COR-L47 (cell line): Measurements from ENCODE around the gene AMY2A.
"Not testable (repeated sequence)": the region's sequence is repeated elsewhere in the genome, so short reads cannot be mapped to it uniquely, and the experiment has no call there.

Experiments
- DNase-seq: peaks from one replicate; lab custom pipeline; 2025; lab: John Stamatoyannopoulos, UW

The AMY2A gene

DNA sequence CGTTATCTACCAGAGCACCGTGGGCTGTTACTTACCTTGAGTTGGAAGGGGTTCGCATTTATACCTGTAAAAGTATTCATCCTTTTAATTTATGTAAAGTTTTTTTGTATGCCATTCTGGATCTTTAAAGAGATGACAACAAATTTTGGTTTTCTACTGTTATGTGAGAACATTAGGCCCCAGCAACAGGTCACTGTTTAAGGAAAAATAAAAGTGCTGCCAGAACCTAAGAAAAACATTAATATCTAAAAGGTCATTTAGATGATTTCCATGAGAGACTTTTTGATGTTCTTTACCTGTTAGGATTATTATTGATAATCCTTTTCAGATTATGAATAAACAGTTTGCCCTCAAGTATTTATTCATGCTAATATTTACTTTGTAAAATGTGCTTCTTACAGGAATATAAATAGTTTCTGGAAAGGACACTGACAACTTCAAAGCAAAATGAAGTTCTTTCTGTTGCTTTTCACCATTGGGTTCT is at the start of gene AMY2A:
Gene AMY2A, plus strand, starts transcription at position 434 of the 484 bp plus-strand sequence. Its CDS starts 14 bp downstream, at position 448.
- not testable (repeated sequence) for DNase-seq

DNA sequence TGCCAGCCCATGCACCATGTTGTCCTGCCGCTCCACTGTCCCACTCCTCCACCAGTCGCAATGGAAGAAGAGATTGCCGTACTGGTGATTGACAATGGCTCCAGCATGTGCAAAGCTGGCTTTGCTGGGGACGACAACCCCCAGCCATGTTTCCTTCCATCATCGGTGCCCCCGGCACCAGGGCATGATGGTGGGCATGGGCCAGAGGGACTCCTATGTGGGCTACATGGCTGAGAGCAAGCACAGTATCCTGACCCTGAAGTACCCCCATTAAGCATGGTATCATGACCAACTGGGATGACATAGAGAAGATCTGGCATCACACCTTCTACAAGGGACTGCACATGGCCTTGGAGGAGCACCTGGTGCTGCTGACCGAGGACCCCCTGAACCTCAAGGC is 47.7 kb upstream of the AMY2A start:
- DNase-seq: no peak

DNA sequence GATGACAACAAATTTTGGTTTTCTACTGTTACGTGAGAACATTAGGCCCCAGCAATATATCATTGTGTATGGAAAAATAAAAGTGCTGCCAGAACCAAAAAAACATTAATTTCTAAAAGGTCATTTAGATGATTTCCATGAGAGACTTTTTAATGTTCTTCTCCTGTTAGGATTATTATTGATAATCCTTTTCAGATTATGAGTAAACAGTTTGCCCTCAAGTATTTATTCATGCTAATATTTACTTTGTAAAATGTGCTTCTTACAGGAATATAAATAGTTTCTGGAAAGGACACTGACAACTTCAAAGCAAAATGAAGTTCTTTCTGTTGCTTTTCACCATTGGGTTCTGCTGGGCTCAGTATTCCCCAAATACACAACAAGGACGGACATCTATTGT is 45.9 kb upstream of the AMY2A start, which contains the start of gene AMY2B:
Gene AMY2B, plus strand, starts transcription at position 301 of the 400 bp plus-strand sequence. Its CDS starts 14 bp downstream, at position 315.
- DNase-seq: not testable (repeated sequence)

DNA sequence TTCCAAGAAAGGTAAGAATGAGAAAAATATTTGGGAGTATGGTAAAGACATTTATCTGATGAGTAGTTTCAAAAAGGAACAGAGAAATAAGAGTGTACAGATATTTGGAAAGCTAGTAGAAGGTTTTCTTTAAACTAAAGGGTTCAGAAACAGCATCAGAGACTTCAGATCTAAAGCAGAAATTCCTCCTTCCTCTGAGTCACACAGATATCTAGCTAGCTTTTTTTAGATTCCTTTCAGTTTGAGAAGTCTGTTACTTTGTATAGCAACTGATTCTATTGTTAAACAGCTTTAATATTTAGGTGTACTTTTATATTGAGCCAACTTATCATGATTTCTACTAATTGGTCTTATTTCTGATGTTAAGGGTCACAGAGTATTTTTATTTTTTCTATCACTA is 41.2 kb upstream of the AMY2A start:
- DNase-seq: no peak

DNA sequence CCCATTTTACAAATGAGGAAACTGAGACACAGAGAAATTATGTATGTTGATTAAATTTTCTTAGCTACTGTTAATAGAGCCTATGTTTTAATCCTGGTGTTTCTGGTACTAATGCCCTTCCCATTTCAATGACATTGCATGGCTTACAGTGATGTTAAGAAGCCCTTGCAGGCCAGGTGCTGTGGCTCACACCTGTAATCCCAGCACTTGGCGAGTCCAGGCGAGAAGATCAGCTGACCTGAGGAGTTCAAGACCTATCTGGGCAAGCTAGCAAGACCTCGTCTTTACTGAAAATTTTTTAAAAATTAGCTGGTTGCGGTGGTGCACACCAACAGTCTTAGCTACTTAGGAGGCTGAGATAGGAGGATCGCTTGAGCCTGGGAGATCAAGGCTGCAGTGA is 40.4 kb upstream of the AMY2A start:
- not testable (repeated sequence) for DNase-seq

DNA sequence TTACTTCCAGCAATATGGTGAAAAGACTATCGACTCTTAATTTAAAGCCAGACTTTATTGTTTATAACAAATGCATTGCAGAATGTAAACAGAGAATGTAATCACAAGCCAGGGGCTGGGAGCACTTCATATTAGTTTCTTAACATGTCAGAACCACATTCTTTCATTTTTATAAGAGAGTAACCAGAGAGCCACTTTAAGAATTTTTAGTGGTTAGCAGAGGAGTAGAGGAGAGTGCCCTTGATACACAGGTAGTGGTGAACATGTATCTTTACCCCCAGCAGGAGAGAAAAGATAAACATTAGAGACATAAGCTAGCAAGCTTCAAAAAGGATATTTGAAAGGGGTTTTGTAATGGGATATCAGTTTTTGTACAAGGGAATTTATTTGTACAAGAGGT is 34.8 kb upstream of the AMY2A start:
- DNase-seq: no peak

DNA sequence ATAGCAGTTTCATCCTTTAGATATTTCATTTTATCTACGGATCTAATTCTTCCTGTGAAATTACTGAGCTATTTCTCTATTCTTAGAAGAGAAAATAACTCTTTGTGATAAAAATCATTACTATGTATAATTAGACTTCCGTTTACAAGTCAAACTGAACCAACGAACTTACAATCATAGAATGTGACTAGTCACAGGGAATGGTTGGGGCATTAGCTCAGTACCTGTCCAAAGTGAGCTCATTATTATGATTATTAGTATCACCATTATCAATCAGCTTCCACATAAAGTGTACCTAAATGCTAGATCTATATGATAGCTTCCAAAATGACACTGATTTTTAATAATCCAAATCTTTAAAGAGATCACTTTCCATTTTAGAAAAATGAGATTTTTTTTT is 33.3 kb upstream of the AMY2A start:
- DNase-seq: no peak

DNA sequence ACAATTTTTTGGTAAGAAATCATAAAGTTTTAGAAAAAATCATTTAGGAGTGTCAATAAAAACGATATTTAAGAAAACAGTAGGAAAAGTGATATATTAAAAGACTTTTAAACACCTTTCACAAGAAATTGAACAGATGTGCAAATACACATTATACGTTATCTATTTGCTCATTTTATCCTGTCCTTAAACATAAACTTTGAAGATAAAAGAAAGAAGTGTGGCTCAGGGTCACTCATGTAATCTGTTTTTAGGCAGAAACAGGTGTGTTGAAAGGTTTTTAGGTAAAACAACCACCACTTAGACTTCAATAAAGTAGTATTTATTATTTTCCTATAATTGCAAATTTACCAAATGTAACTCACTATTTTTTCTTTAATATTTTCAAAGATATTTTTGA is 32.7 kb upstream of the AMY2A start:
- DNase-seq: no peak

DNA sequence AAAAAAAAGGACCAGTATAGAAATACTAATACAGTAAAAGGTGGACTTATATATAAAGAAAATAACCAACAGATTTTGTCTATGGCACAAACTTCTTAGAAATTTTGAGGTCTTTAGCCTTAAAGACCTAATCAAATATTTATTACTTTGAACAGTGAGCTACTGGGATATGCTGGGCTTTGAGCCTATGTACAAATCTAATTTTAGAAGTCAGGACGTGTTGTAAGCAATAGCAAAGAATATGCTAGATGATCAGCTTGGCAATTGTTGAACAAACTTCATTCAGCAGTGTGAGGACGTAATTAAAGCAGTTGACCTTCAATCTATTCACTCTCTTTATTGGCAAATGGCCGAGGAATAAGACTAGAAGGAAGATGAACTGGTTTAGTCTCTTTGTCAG is 14.5 kb upstream of the AMY2A start:
- not testable (repeated sequence) for DNase-seq

DNA sequence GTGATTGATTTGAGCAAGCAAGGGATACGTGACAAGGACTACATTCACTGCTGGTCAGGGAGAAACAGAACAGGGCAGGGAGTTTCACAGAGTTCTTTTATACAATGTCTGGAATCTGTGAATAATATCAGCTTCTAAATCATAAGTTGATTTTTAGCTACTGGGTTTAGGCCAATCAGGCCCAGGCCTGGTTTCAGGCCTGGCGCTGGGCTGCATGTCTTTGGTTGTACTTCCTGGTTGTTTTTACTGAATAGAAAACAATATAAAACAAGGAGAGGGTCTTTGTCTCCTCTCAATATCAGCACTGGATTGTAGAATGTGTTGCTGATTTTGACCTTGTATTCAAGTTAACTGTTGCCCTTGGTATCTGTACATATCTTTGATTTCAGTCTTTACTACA is 865 bp upstream of the AMY2A start:
- no peak for DNase-seq

DNA sequence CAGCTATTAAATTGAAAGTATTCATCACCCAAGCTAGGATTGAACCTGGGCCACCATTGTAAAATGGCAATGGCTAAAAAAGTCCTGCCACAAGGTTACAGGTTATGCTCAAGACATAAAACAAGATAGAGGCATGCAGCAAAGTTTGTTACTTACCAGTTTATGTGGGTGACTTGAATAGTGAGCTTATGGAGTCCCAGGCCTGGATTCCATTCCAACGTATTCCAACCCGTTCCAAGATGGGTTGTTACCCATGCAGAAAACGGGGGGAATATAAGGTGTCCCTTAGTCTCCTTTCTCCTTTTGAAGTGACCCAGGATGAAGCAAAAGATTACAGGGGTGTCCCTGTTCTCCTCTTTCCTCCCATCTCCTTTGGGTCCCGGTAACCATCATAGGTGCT is 10.2 kb downstream of the AMY2A start:
- DNase-seq: not testable (repeated sequence)

DNA sequence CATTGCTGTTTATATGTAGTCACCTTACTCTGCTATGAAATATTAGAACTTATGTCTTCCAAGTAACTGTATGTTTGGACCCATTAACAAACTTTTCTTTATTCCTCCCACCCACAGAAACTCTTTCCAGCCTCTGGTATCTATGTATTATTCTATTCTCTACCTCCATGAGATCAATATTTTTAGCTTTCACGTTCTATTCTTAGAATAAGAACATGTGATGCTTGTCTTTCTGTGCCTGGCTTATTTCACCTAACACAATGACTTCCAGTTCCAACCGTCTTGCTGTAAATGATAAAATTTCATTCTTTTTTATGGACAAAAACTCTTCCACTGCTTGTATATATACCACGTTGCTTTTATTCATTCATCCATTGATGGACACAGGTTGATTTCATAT is 24.0 kb downstream of the AMY2A start:
- not testable (repeated sequence) for DNase-seq

DNA sequence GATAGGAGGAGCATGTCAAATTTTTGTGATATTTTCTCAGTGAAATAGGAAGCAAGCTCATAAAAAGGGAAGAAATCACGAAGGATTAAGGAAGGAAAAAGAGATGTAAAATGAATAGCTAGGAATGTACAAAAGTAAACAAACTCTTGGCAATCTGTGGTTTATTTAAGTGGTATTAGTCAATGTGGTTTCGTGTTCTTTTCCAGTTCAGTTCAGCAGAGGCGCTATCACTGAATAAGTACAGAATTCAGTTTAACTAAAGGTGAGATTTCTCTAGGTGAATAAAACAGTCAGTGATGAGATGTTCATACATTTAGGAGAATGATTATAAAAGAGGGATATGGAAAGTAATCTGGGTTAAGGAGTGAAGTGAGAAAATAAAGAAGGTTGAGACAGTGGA is 26.7 kb downstream of the AMY2A start:
- not testable (repeated sequence) for DNase-seq

DNA sequence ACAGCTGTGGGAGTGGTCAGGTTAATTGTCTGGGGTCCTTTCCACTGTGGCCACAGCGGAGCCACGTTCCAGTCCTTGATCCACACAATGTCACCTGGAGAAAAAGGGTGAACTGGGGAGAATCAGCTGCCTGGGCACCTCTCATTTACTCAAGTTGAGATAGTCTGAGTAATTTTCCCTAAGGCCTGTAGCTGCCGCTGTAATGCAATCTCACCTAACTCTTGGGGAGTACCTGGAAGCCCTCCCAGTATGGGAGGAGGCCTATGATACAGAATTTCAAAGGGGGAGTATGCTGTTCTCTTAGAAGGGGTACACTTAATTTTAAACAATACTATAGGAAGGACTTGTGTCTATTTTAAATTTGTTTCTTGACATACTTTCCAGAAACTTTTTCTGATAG is 33.1 kb downstream of the AMY2A start:
- not testable (repeated sequence) for DNase-seq

DNA sequence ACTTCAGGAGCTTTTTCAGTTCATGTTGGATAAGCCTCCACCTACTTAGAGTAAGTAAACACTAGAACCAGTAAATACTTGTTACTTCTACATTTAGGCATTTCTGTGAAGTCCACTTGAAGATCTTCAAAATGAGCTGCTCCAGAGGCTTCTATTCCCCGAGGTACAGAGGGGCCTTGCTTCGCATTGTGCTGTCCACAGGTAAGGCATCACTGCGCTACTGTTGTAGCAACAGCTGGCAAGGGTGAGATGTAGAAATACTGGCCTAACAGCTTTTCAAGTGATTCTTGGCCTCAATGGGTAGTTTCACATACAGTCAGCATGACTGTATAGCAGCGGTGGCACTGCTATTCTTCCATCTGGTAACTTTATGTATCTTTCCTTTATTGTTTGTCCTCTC is 33.7 kb downstream of the AMY2A start:
- not testable (repeated sequence) for DNase-seq

DNA sequence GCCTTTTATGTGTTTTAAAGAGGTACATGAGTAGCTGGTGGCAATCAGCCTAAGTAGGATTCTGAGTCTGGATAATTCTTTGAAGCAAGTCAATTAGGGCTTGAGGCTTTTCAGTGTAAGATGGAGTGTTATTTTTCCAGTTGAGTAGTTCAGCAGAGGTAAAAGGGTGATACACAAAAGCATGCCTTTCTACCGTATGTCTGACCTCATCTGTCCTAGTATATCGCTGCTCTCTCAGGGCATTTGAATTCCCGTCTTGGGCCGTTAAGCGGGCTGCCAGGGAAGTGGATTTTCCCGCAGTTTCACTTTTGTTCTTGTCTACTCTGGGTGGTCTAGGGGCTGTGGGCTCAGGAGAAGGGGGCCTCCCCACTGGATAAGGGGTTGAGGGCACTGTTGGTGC is 36.9 kb downstream of the AMY2A start:
- not testable (repeated sequence) for DNase-seq

DNA sequence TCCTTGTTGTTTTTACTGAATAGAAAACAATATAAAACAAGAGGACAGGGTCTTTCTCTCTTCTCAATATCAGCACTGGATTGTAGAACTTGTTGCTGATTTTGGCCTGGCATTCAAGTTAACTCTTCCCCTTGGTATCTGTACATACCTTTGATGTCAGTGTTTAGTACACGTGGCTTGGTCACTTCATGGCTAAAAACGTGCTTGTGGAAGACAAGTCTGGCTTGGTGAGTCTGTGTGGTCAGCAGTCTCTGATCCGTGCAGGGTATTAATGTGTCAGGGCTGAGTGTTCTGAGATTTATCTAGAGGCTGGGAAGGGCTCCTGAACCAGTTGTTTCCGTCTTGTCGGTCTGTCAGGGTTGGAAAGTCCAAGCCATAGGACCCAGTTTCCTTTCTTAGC is 38.2 kb downstream of the AMY2A start, which contains the start of gene AMY1A:
Gene AMY1A, plus strand, starts transcription at position 301 of the 400 bp plus-strand sequence. CDS start 571 bp downstream, outside the sequence.
- not testable (repeated sequence) for DNase-seq
